Smooth muscle cell (in vitro differentiated cells): Measurements from ENCODE around the gene ITGA1. TPM values are rescaled to one million over a fixed set of nuclear protein-coding genes. Genes with fewer than 3 reads are reported as not detected.

Experiments used
- DNase-seq: peaks from one replicate; lab custom pipeline; 2025; ENCODE audit not compliant: unreplicated experiment; lab: John Stamatoyannopoulos, UW
- H2AFZ ChIP-seq: fragments of 200-600 bp; sonication (generic); 2 replicates; pipeline ENCODE4 v1.6.0; 2016; ENCODE audit warnings: antibody characterized with exemption, low read depth, mild to moderate bottlenecking
- H3F3A ChIP-seq: fragments of 200-600 bp; sonication (generic); 2 replicates; pipeline ENCODE4 v1.6.0; 2017; ENCODE audit warnings: antibody characterized with exemption, low read depth
- H3K27ac ChIP-seq: fragments of 200-600 bp; sonication (generic); 2 replicates; pipeline ENCODE4 v1.5.1; 2016; ENCODE audit warnings: low read depth, mild to moderate bottlenecking
- H3K27me3 ChIP-seq: fragments of 200-600 bp; sonication (generic); 2 replicates; pipeline ENCODE4 v1.6.1; 2016; ENCODE audit warnings: low read depth, mild to moderate bottlenecking
- H3K36me3 ChIP-seq: fragments of 200-600 bp; sonication (generic); 2 replicates; pipeline ENCODE4 v1.5.1; 2016; ENCODE audit warnings: low read depth
- H3K4me1 ChIP-seq: fragments of 200-600 bp; sonication (generic); 2 replicates; pipeline ENCODE4 v1.5.1; 2016; ENCODE audit warnings: low read depth
- H3K4me2 ChIP-seq: fragments of 200-600 bp; sonication (generic); 2 replicates; pipeline ENCODE4 v1.6.0; 2016; ENCODE audit warnings: mild to moderate bottlenecking
- H3K4me3 ChIP-seq: fragments of 200-600 bp; sonication (generic); 2 replicates; pipeline ENCODE4 v1.5.1; 2016; ENCODE audit warnings: mild to moderate bottlenecking
- H3K79me2 ChIP-seq: fragments of 200-600 bp; sonication (generic); 2 replicates; pipeline ENCODE4 v1.6.0; 2016; ENCODE audit warnings: low read depth, mild to moderate bottlenecking
- H3K9ac ChIP-seq: fragments of 200-600 bp; sonication (generic); 2 replicates; pipeline ENCODE4 v1.6.0; 2016; ENCODE audit warnings: low read depth
- H3K9me3 ChIP-seq: fragments of 200-600 bp; sonication (generic); replicated peaks from 2 replicates; pipeline ENCODE4 v1.5.1; 2016; ENCODE audit warnings: low read depth
- H4K20me1 ChIP-seq: fragments of 200-600 bp; sonication (generic); 2 replicates; pipeline ENCODE4 v1.6.0; 2016; ENCODE audit warnings: low read depth
- WGBS: methylation state at CpG from one replicate; pipeline ENCODE4 v1.1.7; 2016; ENCODE audit warnings: low lambda C conversion rate; 5-methylcytosine and 5-hydroxymethylcytosine counted together
- polyA plus RNA-seq: library from polyadenylated mRNA; unstranded; fragments of >200 nt; fragmentation: Nextera tagmentation; extraction: Ambion mirVana; gene quantifications from 2 replicates; pipeline ENCODE4 v1.2.1, GENCODE V29; 2016
- total RNA-seq: library from RNA; depleted of rRNA; stranded (reverse); fragments of >200 nt; gene quantifications from 2 replicates; pipeline ENCODE4 v1.2.3, GENCODE V29; 2014
- TF ChIP-seq, protein P1 (sequence below): fragments of 200-600 bp; sonication (generic); IDR thresholded peaks from 2 replicates; pipeline ENCODE4 v1.5.1; 2017; ENCODE audit warnings: borderline replicate concordance, mild to moderate bottlenecking, antibody characterized with exemption; ENCODE audit not compliant: insufficient read depth, poor library complexity, severe bottlenecking

ITGA1 gene
- total and polyA plus RNA-seq, 2 experiments from 2014 or later: 85.2 to 250 TPM

DNA sequence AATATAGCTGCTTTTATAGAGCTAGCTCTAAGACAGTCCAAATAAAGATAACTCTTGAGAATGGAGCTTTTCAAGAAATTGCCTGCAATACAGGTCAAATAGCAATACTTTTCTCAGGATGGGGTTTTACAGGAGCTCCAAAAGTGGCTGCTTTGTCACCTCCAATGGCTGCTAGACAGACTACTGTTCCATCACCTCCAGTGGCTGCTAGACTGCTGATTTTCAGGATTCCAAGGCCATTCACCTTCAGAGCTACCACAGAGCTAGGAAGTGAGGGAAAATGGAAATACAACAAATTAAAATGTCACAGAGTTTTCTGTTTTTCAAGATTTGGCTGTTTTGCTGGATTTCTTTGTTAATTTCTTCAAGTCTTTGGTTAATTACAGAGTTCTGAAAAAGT, 8.5 kb upstream of the ITGA1 start:
- no peaks in the 10 kb centered on the region for H3K36me3 ChIP-seq
- H3K27me3 ChIP-seq: no peaks in the 10 kb centered on the region
- no peak for DNase-seq
- no peaks in the 10 kb centered on the region for H3K9me3 ChIP-seq
- no peak overlapping the region for H3K27ac ChIP-seq
- no peaks in the 10 kb centered on the region for H3F3A ChIP-seq
- H3K4me1 ChIP-seq: no peaks in the 10 kb centered on the region
- H3K79me2 ChIP-seq: no peaks in the 10 kb centered on the region
- no peak overlapping the region for H3K4me3 ChIP-seq
- TF ChIP-seq, protein P1, sequence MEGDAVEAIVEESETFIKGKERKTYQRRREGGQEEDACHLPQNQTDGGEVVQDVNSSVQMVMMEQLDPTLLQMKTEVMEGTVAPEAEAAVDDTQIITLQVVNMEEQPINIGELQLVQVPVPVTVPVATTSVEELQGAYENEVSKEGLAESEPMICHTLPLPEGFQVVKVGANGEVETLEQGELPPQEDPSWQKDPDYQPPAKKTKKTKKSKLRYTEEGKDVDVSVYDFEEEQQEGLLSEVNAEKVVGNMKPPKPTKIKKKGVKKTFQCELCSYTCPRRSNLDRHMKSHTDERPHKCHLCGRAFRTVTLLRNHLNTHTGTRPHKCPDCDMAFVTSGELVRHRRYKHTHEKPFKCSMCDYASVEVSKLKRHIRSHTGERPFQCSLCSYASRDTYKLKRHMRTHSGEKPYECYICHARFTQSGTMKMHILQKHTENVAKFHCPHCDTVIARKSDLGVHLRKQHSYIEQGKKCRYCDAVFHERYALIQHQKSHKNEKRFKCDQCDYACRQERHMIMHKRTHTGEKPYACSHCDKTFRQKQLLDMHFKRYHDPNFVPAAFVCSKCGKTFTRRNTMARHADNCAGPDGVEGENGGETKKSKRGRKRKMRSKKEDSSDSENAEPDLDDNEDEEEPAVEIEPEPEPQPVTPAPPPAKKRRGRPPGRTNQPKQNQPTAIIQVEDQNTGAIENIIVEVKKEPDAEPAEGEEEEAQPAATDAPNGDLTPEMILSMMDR: no peak
- no peak overlapping the region for H3K9ac ChIP-seq
- no peak overlapping the region for H2AFZ ChIP-seq
- no peak overlapping the region for H3K4me2 ChIP-seq
- no peaks in the 10 kb centered on the region for H4K20me1 ChIP-seq

DNA sequence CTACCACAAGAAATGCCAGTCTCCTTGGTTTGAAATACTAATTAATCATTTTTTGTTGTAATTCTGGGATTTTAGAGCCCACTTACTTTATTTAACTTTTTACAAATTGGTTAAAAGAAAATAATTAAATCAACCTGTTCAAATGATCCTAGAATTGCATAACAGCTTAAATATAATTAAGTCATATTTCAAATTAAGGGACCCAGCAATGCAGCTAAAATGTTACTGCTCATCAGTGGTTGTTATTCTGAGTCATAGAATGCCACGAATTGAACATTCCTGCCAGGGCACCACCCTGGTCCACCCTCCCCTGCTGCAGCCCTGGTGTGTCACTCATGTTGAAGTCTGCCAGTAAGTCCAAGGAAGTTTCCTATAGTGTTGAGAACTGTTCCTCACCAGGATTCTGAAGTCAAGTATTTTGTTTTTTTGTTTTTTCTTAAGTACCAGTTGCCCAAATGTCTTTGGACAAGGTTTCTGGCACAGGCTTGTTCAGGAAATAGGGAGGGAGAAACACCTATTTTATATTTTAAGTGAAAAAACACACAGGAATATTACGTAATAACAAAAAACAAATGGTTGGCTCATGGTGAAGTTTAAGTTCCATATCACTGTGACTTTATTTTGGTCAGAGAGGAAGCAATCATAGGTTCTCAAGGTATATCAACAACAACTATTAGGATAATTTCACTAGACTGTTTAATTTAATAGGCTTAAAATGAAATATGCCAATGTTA, 4.3 kb upstream of the ITGA1 start:
- no peak overlapping the region for H2AFZ ChIP-seq
- no peaks in the 10 kb centered on the region for H4K20me1 ChIP-seq
- no peak overlapping the region for H3K4me3 ChIP-seq
- no peaks in the 10 kb centered on the region for H3K9me3 ChIP-seq
- WGBS: 72% methylated on average over 2 of the region's 2 CpGs
- H3K27me3 ChIP-seq: no peaks in the 10 kb centered on the region
- no peak for DNase-seq
- no peak overlapping the region for H3K27ac ChIP-seq
- no peaks in the 10 kb centered on the region for H3K4me1 ChIP-seq
- peaks cover 15% of the 10 kb centered on the region for H3F3A ChIP-seq
- H3K79me2 ChIP-seq: peaks cover 4% of the 10 kb centered on the region
- no peak overlapping the region for H3K4me2 ChIP-seq
- no peaks in the 10 kb centered on the region for H3K36me3 ChIP-seq
- TF ChIP-seq, protein P1: no peak
- H3K9ac ChIP-seq: no peak overlapping the region

DNA sequence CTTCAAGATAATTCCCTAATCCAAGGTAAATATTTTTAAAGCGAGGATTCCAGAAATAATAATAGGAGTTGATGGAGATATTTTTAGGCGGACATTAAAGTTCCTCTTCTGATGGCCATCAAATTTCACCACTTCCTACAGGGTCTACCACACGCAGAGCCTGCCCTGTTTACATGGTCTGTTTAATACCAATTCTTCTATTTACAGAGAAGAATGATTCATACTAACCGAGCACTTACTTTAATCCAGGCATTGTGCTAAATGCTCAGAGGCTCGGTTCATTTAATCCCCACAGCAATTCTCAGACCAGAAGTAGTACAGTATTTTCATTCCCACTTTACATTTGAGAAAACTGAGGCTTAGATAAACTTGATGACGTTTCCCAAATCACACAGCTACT, 3.0 kb upstream of the ITGA1 start:
- H2AFZ ChIP-seq: no peak overlapping the region
- H3K4me2 ChIP-seq: no peak overlapping the region
- peaks cover 17% of the 10 kb centered on the region for H3F3A ChIP-seq
- H3K4me3 ChIP-seq: no peak overlapping the region
- no peak overlapping the region for H3K27ac ChIP-seq
- H3K79me2 ChIP-seq: peaks cover 18% of the 10 kb centered on the region
- no peak for DNase-seq
- no peaks in the 10 kb centered on the region for H3K36me3 ChIP-seq
- TF ChIP-seq, protein P1: no peak
- no peak overlapping the region for H3K9ac ChIP-seq
- no peaks in the 10 kb centered on the region for H4K20me1 ChIP-seq
- no peaks in the 10 kb centered on the region for H3K4me1 ChIP-seq
- 40% methylated on average over 6 of the region's 6 CpGs for WGBS
- H3K27me3 ChIP-seq: no peaks in the 10 kb centered on the region
- no peaks in the 10 kb centered on the region for H3K9me3 ChIP-seq

DNA sequence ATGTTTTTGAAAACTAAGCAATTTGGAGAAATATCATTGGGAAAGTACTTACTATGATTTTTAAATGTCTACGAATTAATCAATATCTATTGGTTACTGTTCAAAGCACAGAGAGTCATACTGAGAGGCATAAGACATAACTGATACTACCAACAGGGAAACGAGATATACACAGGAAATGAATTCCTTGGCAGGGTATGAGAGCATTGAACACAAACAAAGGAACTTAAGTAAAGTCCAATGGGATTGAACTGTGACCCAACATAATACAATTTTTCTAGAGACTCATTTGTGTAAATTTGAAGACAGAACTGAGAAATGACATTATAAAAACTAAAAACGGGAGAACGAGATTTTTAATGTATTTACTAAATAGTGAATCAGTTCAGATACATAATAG, 1.3 kb upstream of the ITGA1 start:
- DNase-seq: no peak
- Histone ChIP-seq H3K27ac (peak overlapping the region; percentile 90), H3K36me3 (no peaks in the 10 kb centered on the region), H2AFZ (no peak overlapping the region), H3K9me3 (no peaks in the 10 kb centered on the region), H3K79me2 (peaks cover 34% of the 10 kb centered on the region), H3K9ac (peak overlapping the region; percentile 79), H3K27me3 (no peaks in the 10 kb centered on the region), H3K4me2 (peak overlapping the region; percentile 85), H3K4me3 (peak overlapping the region; percentile 76), H3K4me1 (peaks cover 3% of the 10 kb centered on the region), H3F3A (peaks cover 17% of the 10 kb centered on the region), H4K20me1 (no peaks in the 10 kb centered on the region)
- TF ChIP-seq, protein P1: no peak
- WGBS: 74% methylated on average over 4 of the region's 4 CpGs
